Esophagus (tissue), 2 donors: Measurements from ENCODE around the gene GFER. TPM values are rescaled to one million over a fixed set of nuclear protein-coding genes. Genes with fewer than 3 reads are reported as not detected.

ENCODE experiments used
- H3K27ac ChIP-seq, 2 donors: one replicate each; pipeline ENCODE4 v1.5.1; 2013; ENCODE audit warnings: low read depth in 2 of 2, mild to moderate bottlenecking in 2 of 2, inconsistent platforms in 1 of 2, low read length in 1 of 2, moderate library complexity in 1 of 2
- H3K27me3 ChIP-seq, 2 donors: one replicate each; pipeline ENCODE4 v1.6.1; 2013; ENCODE audit warnings: low read length in 2 of 2, control low read depth in 1 of 2, mild to moderate bottlenecking in 1 of 2; ENCODE audit not compliant: insufficient read depth in 2 of 2, control insufficient read depth in 1 of 2
- H3K36me3 ChIP-seq, 2 donors: one replicate each; pipeline ENCODE4 v1.6.1; 2013; ENCODE audit warnings: low read length in 1 of 2; ENCODE audit not compliant: control insufficient read depth in 2 of 2, insufficient read depth in 2 of 2
- H3K4me1 ChIP-seq, 2 donors: one replicate each; pipeline ENCODE4 v1.6.1; 2013; ENCODE audit warnings: low read length in 1 of 2; ENCODE audit not compliant: control insufficient read depth in 2 of 2, insufficient read depth in 2 of 2
- H3K4me3 ChIP-seq, 2 donors: one replicate each; pipeline ENCODE4 v1.5.1; 2013; ENCODE audit warnings: low read length in 2 of 2, mild to moderate bottlenecking in 2 of 2, low read depth in 1 of 2, moderate library complexity in 1 of 2
- H3K9me3 ChIP-seq, 2 donors: one replicate each; pipeline ENCODE4 v1.6.1; 2013; ENCODE audit warnings: mild to moderate bottlenecking in 2 of 2, low read depth in 1 of 2, low read length in 1 of 2, moderate library complexity in 1 of 2; ENCODE audit not compliant: control insufficient read depth in 2 of 2, insufficient read depth in 1 of 2
- WGBS, 2 donors: extraction: QIAGEN DNeasy Blood & Tissue Kit; methylation state at CpG; one replicate each; pipeline ENCODE4 v1.1.7; 2013; 5-methylcytosine and 5-hydroxymethylcytosine counted together
- polyA plus RNA-seq, 2 donors: library from polyadenylated mRNA; stranded (reverse); fragments of 200-250 nt; gene quantifications; one replicate each; pipeline ENCODE4 v1.2.3, GENCODE V29; 2013
- donor health status: healthy with polysubstance abuse.
- donor health status: Bipolar disorder and iron deficiency.

The GFER gene
- polyA plus RNA-seq, 2 donors, result 13.1 to 23.1 TPM

DNA sequence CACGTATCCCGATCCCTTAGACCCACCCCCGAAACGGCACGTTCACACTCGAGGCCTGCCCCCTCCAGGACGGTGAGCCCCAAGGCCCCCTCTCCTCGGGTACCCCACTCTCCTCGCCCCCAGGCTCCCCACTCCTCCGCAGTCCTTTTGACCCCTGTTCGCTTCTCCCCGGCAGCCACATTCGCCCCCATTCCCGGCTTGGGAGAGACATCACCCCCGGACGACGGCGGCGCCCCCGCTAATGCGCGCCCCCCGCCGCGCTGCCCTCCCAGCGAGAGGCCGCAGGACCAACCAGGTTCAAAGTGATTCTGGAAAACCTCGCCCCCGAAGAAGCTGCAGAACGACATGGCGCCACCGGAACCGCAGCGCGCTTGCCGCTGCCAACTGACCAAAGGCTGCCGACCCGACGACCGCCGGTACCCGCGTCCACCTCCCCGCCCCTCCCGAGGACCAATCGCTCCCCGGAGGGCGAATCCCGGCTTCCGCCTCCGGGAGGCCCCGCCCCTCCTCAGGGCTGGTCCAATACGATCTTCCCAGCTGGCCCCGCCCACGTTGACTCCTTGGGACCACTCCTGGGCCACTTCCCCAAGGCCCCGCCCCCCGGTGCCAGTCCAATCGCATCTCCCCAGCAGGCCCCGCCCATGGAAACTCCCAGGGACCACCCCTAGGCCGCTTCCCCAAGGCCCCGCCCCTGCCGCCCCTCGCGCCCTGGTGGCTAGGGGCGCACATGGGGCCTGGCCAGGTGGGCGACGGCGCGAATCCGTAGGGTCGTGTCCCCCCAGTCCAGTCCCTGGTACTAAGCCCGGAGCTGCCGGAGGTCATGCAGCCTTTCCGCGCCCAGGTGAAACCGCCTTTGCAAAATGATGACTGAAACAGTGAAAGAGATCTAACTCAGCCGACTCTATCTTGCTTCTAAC lies 40.9 kb upstream of the GFER start, which contains the start of gene MSRB1:
Gene MSRB1 (minus strand): TSS at position 390 of the 917 bp plus-strand sequence. CDS start 43 bp downstream, at position 347.
- Histone ChIP-seq H3K36me3 (peaks cover 0 to 21% of the 10 kb centered on the region in 2 donors), H3K27ac (peak within 1 kb of the TSS; percentile 83 to 94), H3K9me3 (no peaks in the 10 kb centered on the region), H3K4me1 (peaks cover 0 to 2% of the 10 kb centered on the region in 2 donors), H3K27me3 (no peaks in the 10 kb centered on the region), H3K4me3 (peak within 1 kb of the TSS; percentile 74 to 87)
- 1% methylated on average over 66 to 77 of the region's 77 CpGs for WGBS, 2 donors

DNA sequence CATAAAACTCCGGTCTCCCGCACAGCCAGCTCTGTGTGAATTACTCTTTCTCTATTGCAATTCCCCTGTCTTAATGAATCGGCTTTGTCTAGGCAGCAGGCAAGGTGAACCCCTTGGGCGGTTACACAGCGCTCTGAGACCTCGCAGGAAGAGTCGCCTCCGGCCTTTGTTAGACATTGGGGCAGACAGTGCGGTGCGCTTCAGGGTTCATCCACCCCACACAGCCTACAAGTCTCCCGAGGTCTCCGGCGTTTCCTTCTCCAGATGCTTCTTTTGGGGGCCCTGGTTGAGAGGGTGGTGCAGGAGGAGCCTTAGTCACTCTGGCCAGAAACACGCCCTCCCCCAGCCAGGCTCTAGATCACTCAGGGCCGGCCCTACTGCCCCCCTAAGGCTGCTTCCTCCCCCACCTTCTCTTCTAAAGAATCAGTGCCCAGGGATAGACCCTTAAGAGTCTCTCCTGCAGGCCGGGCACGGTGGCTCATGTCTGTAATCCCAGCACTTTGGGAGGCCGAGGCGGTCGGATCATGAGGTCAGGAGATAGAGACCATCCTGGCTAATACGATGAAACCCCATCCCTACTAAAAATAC lies 39.3 kb upstream of the GFER start:
- WGBS, 2 donors, result 92% methylated on average over 21 of the region's 21 CpGs
- H3K36me3 ChIP-seq, result peaks cover 0 to 7% of the 10 kb centered on the region in 2 donors

DNA sequence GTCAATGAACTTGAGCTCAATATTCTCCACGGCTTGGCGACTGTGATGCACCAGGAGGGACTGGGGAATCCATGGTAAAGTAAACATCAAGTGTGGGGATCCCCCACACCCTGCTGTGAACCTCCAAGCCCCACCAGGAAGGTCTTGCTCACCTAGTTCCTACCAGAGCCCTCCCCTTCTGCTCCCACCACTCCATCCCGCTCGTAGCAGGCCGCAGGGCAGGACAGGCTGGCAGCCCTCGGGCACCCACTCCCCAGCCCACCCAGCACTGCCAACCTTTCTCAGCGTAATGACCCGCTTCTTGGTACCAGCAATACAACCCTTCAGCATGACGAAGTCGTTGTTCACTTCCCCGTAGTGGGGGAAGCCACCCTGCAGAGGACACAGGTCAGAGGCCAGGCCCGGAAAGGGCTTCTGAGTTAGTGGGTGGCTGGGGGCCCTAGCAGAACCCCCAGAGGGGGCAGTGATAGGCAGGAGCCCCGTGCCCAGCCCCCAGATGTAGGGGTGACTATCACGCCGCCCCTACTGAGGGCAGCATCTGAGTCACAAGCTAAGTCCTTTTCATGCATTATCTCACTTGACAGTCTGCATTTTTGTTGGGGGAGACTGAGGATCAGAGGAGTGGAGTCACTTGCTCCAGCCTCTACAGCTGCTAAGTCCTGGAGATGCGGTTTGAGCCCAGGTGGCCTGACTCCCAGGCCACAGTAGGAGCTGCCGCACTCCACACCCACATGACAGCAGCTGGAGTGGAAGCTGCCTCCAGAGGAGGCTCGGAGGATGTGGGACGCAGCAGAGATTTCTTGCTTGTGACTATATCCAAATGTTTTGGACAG lies 38.2 kb upstream of the GFER start:
- Histone ChIP-seq H3K27ac (no peak overlapping the region), H3K4me1 (peaks cover 6% of the 10 kb centered on the region in 2 donors), H3K27me3 (no peaks in the 10 kb centered on the region), H3K36me3 (peaks cover 0 to 2% of the 10 kb centered on the region in 2 donors), H3K4me3 (no peak overlapping the region), H3K9me3 (no peaks in the 10 kb centered on the region)
- 81 to 85% methylated on average over 19 of the region's 19 CpGs for WGBS, 2 donors

More for the DNA sequence above, 39.3 kb upstream of the GFER start:
- Histone ChIP-seq H3K27me3 (no peaks in the 10 kb centered on the region), H3K27ac (no peak overlapping the region), H3K9me3 (no peaks in the 10 kb centered on the region), H3K4me3 (no peak overlapping the region), H3K4me1 (peaks cover 0 to 2% of the 10 kb centered on the region in 2 donors)

DNA sequence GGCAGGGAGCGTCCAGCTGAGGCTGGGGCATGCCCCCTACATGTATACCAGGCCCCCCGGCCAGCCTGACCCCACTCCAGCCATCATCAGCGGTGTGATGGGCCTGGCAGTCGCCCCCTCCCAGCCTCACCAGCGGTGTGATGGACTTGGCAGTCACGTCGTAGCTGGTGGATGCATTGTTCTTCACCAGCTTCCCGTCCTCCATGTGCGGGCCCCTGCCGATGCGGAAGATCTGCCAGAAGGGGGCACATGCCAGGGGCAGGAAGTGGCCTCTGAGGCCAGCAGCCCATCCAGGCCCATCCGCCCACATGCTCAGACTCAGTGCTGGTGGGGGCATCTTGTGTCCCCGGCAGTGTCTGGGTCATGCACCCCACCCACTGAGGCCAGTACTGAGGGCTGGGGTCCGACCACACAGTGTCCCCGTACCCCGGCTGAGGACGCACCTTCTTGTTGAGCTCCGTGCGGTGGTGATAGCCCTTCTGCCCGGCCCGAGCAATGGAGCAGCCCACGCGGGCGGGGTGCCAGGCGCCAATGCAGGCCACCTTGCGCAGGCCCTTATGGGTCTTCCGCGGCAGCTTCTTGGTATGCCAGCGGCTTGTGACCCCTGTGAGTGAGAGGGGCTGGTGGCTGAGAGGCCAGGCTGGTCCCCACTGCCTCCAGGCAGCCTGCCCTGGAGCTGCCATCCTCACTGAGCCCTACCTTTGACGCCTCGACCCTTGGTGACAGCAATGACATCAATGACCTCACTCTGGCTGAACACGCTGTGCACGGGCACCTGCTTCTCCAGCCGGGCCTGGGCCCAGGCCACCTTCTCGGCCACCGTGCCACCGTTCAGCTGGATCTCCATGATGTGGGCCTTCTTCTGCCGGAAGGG lies 37.3 kb upstream of the GFER start:
- peaks cover 4 to 6% of the 10 kb centered on the region in 2 donors for H3K4me1 ChIP-seq
- no peaks in the 10 kb centered on the region for H3K27me3 ChIP-seq
- no peak overlapping the region for H3K27ac ChIP-seq
- no peaks in the 10 kb centered on the region for H3K9me3 ChIP-seq
- H3K4me3 ChIP-seq, result no peak overlapping the region
- H3K36me3 ChIP-seq, result no peaks in the 10 kb centered on the region
- WGBS, 2 donors, result 86 to 87% methylated on average over 38 of the region's 38 CpGs

DNA sequence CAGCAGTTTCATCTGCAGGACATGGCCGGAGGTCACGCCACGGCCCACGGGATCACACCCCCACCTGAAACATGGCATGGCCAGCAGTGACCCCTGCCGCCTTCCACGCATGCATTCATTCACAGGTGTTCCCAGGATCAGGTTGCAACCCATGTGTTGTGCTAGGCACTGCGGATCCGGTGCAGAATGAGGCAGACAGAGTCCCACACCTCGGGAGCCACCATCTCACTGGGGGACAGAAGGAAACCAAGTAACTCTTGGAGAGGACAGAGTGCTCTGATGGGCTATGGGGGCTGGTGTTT lies 36.7 kb upstream of the GFER start:
- Histone ChIP-seq H3K27ac (no peak overlapping the region), H3K4me3 (no peak overlapping the region), H3K36me3 (no peaks in the 10 kb centered on the region), H3K9me3 (no peaks in the 10 kb centered on the region), H3K4me1 (peaks cover 4 to 6% of the 10 kb centered on the region in 2 donors), H3K27me3 (no peaks in the 10 kb centered on the region)
- 83 to 87% methylated on average over 9 of the region's 9 CpGs for WGBS, 2 donors

DNA sequence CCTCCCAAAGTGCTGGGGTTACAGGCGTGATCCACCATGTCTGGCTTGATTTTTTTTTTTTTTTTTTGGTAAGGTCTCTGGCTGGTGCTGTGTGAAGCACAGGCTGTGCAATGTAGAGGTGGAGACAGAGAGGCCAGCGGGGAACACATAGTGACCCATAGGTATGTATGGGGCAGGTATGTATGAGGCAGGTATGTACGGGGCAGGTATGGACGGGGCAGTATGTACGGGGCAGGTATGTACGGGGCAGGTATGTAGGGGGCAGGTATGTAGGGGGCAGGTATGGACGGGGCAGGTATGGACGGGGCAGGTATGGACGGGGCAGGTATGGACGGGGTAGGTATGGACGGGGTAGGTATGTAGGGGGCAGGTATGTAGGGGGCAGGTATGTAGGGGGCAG lies 34.5 kb upstream of the GFER start:
- Histone ChIP-seq H3K9me3 (no peaks in the 10 kb centered on the region), H3K27ac (peak overlapping the region in 1 of 2 donors; percentile 14), H3K4me1 (peaks cover 4 to 10% of the 10 kb centered on the region in 2 donors), H3K27me3 (no peaks in the 10 kb centered on the region), H3K36me3 (no peaks in the 10 kb centered on the region), H3K4me3 (no peak overlapping the region)
- WGBS, 2 donors, result 82 to 91% methylated on average over 11 of the region's 11 CpGs

DNA sequence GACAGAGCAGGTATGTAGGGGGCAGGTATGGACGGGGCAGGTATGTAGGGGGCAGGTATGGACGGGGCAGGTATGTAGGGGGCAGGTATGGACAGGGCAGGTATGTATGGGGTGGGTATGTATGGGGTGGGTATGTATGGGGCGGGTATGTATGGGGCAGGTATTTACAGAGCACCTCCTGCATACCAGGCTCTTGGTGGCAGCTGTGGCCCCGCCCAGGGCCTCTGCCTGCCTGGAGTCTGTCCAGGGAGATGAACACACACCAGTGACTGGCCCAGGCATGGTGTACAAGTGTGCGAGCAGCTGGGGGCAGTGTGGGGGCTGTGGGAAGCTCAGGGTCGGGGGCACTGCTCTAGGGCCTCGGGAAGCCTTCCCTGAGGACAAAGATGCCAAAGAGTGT lies 33.9 kb upstream of the GFER start:
- Histone ChIP-seq H3K9me3 (no peaks in the 10 kb centered on the region), H3K4me3 (no peak overlapping the region), H3K4me1 (peaks cover 4 to 10% of the 10 kb centered on the region in 2 donors), H3K27me3 (no peaks in the 10 kb centered on the region), H3K36me3 (no peaks in the 10 kb centered on the region), H3K27ac (peak overlapping the region; percentile 38 to 45)
- WGBS, 2 donors, result 47 to 52% methylated on average over 7 of the region's 7 CpGs

DNA sequence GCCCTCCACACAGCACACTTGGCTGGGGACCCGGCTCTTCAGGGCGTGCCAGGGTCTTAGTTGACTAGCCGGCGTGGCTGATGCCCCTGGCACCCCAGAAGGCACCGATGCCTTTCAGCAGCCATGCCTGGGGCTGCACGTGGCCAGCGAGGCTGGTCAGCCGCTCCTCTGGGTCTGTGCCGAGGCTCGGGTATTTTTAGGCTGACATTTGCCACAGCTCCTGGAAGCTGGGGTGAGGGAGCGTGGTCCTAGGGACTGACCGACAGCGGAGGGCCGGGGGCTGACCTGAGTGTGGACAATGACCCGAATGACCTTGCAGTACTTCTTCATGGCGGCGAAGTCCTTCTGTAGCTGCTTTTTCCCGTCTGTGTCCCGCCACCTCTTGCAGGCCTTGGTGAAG lies 33.4 kb upstream of the GFER start:
- H3K4me3 ChIP-seq, result no peak overlapping the region
- WGBS, 2 donors, result 65 to 75% methylated on average over 19 of the region's 19 CpGs

More for the DNA sequence above, 33.4 kb upstream of the GFER start:
- Histone ChIP-seq H3K9me3 (no peaks in the 10 kb centered on the region), H3K27me3 (no peaks in the 10 kb centered on the region), H3K4me1 (peaks cover 4 to 10% of the 10 kb centered on the region in 2 donors), H3K27ac (peak overlapping the region; percentile 38 to 45), H3K36me3 (no peaks in the 10 kb centered on the region)
